ENCODE measurements around the gene SSH3.

Gene SSH3

DNA sequence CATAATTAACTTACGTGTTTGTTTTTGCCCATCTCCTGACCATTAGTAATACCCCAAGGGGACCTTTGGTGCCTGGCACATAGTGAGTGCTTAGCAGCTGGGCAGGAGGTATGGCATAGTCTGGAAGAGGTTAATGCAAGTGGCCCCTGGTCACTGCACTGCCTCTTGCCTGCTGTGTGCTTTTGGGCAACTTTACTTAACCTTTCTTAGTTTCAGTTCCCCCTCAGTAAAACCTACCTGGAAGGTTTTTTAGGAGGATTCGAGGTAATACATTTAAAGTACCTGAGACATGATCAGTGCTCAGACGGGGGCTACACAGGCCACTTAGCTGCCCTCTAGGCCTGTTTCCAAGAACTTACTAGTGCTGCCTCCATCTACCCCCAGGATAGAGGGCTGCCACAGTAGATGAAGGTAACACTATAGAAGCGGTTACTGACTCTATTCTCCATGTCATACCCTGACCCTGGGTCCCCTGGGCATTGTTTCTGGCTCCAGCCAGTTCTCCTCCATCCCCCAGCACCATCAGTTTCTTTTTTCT, 46.7 kb downstream of the SSH3 start:
- Histone ChIP-seq H3K27ac (ENCODE audit: low read length) (no peak overlapping the region), H3K9me3 (ENCODE audit: insufficient read depth, low read depth, low read length) (no peaks in the 10 kb centered on the region), H3K27me3 (ENCODE audit: insufficient read depth, low read length) (no peaks in the 10 kb centered on the region), H3K4me3 (ENCODE audit: low read length) (no peak overlapping the region), H3K36me3 (ENCODE audit: insufficient read depth, low read depth, low read length) (no peaks in the 10 kb centered on the region), H3K9ac (ENCODE audit: low read depth, low read length) (no peak overlapping the region), H3K4me1 (ENCODE audit: insufficient read depth, low read length) (peaks cover 12% of the 10 kb centered on the region; the same call in 1 of the 2 replicates)

DNA sequence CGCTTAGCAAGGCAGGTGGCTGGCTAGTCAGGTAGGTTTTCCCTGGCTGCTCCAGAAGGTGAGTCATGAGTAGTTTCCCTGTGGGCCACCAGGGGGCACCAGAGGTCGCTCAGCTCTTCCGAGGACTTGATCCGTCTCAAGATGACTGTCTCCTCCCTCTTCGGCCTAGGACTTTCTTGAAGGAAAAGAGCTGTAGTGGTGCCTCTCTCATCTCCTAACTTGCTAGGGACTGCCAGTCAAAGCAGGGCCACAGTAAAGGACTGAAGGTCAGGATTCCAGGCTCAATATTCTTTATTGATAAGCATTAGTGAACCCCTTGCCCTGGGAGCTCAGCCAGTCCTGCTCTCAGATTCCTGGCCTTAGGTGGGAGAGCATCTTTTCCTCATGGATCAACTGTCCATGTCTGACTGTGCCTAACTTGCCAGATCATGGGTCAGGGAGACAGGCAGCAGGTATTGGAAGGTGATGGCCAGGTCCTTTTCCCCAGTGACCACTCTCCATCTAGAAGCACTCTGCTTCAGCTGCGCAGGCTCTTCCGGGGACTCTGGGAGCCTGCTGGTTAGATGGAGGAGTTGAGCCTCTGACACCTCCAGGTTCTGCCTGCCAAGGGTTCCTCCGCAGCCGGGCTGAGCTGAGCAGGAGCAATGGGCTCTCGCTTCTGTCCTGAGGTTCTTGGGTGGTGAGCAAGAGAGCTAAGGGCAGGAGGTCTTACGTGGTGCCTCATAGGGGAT, 48.1 kb downstream of the SSH3 start:
- peaks cover 10% of the 10 kb centered on the region; the same call in 1 of the 2 replicates for H3K4me1 ChIP-seq (ENCODE audit: insufficient read depth, low read length)
- no peak overlapping the region for H3K9ac ChIP-seq (ENCODE audit: low read depth, low read length)
- no peaks in the 10 kb centered on the region for H3K9me3 ChIP-seq (ENCODE audit: insufficient read depth, low read depth, low read length)
- no peaks in the 10 kb centered on the region; the same call in 1 of the 2 replicates for H3K27me3 ChIP-seq (ENCODE audit: insufficient read depth, low read length)
- H3K4me3 ChIP-seq (ENCODE audit: low read length): no peak overlapping the region
- H3K36me3 ChIP-seq (ENCODE audit: insufficient read depth, low read depth, low read length): no peaks in the 10 kb centered on the region
- no peak overlapping the region for H3K27ac ChIP-seq (ENCODE audit: low read length)

DNA sequence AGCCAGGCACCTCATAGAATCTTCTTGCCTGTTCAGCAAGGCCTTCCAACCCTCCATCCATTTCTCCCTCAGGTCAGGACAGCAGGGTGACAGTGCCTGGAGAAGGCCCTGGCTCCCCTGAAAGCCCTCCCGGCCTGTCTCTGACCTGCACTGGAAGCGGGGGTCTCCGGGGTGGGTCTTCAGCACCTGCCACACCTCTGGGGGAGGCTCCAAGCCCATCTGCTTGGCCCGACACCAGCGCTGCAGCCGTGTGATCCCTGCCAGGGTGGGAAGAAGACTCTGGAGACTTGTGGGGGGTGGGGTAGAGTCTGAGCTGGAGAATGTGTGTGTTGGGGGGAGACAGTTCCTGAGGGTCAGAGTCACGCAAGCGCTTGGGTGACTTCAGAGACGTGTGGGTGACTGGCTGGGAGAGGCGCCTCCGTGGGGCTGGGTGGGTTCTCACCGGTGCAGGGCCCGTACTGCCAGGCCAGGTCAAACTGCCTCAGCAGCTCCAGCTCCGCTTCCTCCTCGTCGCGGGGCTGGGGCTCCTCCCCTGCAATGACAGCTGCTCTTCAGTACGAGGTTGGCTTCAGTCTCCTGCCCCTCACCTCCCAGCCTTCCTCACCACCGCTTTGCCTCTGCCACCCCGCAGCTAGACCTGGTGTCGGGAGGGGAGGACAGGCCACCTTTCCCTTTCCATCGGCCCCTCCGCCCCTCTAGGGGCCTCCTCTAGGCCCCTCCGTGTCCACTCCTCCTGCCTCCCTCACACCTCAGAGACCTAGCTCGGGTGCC, 49.4 kb downstream of the SSH3 start:
- peak overlapping the region; percentile 85 for H3K4me3 ChIP-seq (ENCODE audit: low read length)
- H3K9ac ChIP-seq (ENCODE audit: low read depth, low read length): peak overlapping the region; percentile 79; the same call in 1 of the 2 replicates
- no peaks in the 10 kb centered on the region for H3K36me3 ChIP-seq (ENCODE audit: insufficient read depth, low read depth, low read length)
- peak overlapping the region; percentile 80 for H3K27ac ChIP-seq (ENCODE audit: low read length)
- peaks cover 13% of the 10 kb centered on the region; the same call in 1 of the 2 replicates for H3K4me1 ChIP-seq (ENCODE audit: insufficient read depth, low read length)
- H3K27me3 ChIP-seq (ENCODE audit: insufficient read depth, low read length): no peaks in the 10 kb centered on the region; the same call in 1 of the 2 replicates
- H3K9me3 ChIP-seq (ENCODE audit: insufficient read depth, low read depth, low read length): no peaks in the 10 kb centered on the region

DNA sequence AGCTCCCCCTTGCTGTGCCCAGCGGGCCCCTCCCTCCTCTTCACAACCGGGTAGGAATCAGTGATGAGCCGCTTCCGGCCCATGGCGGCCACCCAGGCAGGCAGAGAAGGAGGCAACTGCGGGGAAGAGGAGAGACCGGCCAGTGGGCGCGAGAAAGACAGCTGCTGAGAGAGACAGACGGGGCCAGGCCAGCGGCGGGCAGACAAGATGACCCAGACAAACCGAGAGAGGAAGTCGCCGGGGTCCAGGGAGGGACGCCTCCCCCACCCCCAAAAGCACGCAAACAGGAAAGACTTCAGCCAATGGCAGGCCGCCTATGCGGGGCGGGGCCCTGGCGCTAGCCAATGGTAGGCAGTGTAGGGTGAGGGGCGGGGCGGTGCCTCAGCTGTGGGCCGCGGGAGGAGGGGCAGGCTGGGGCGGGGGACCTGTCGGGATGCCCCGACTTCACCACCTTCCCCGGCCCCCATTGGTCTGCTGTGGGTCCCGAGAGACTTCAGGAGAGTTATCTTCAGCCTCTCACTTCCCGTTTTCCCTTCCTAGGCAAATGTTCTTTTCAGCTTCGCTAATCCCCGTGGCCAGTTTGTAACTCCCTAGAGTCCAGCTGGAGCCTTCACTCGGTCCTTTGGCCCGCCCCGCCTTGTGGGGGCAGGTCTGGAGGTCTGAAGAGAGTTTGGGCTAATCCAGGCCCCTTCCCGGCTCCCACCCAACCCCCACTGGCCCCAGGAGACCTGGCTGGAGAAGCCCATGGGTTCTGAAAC, 50.2 kb downstream of the SSH3 start, which contains the start of gene POLD4:
Gene POLD4 (minus strand): TSS at position 230 of the 758 bp plus-strand sequence. CDS start 147 bp downstream, at position 83.
- Histone ChIP-seq H3K27ac (ENCODE audit: low read length) (peak within 1 kb of the TSS; percentile 80), H3K9me3 (ENCODE audit: insufficient read depth, low read depth, low read length) (no peaks in the 10 kb centered on the region), H3K27me3 (ENCODE audit: insufficient read depth, low read length) (peaks cover 3% of the 10 kb centered on the region; the same call in 1 of the 2 replicates), H3K4me1 (ENCODE audit: insufficient read depth, low read length) (peaks cover 13% of the 10 kb centered on the region; the same call in 1 of the 2 replicates), H3K4me3 (ENCODE audit: low read length) (peak within 1 kb of the TSS; percentile 85), H3K36me3 (ENCODE audit: insufficient read depth, low read depth, low read length) (no peaks in the 10 kb centered on the region), H3K9ac (ENCODE audit: low read depth, low read length) (peak within 1 kb of the TSS; percentile 79; the same call in 1 of the 2 replicates)

DNA sequence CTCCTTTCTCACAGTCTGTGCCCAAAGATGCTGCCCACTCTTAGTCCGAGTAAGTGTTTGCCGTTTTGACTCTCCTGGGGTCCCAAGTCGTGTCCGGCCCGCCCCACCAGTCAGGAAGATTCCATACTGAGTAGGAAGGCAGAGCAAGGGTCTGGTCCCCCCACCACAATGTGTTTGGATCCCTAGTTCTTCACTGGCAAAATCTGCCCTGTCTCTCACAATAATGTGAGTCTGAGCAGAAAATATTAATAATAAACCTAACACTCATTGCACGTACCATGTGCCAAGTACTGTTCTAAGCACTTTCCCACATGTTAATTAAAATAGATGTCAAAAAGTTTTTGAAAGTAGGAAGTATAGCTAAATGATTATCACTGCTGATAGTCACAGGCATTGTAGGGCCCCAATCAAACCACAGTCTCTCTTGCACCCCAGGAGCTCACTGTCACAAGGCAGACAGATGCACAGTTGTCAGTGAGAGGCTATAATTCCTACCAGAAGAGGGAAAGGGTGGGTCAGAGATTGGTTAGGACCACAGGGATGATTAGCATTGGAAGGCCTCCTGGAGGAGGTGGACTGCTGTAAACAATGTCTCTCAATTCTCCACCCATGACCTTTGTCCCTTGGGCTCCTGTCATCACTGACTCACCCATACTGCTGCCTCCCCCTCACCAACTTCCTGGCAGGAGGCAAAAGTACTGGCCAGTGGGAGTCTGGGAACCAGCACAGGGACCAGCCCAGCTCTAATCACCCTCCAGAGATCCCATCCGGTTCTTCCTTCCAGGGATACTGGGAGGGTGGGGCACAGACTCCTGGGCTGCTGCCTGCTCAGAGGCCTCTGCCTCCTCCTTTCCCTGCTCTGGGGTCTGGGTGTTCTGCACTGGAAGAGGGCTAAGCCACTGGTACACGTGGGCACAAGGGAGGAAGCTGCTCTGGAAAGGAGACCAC, 51.0 kb downstream of the SSH3 start:
- no peaks in the 10 kb centered on the region for H3K36me3 ChIP-seq (ENCODE audit: insufficient read depth, low read depth, low read length)
- H3K4me1 ChIP-seq (ENCODE audit: insufficient read depth, low read length): peaks cover 13% of the 10 kb centered on the region; the same call in 1 of the 2 replicates
- H3K9me3 ChIP-seq (ENCODE audit: insufficient read depth, low read depth, low read length): no peaks in the 10 kb centered on the region
- peak overlapping the region; percentile 85; the same call in 1 of the 2 replicates for H3K4me3 ChIP-seq (ENCODE audit: low read length)
- peaks cover 3% of the 10 kb centered on the region; the same call in 1 of the 2 replicates for H3K27me3 ChIP-seq (ENCODE audit: insufficient read depth, low read length)
- H3K9ac ChIP-seq (ENCODE audit: low read depth, low read length): peak overlapping the region; percentile 68; the same call in 1 of the 2 replicates
- peak overlapping the region; percentile 6 for H3K27ac ChIP-seq (ENCODE audit: low read length)

DNA sequence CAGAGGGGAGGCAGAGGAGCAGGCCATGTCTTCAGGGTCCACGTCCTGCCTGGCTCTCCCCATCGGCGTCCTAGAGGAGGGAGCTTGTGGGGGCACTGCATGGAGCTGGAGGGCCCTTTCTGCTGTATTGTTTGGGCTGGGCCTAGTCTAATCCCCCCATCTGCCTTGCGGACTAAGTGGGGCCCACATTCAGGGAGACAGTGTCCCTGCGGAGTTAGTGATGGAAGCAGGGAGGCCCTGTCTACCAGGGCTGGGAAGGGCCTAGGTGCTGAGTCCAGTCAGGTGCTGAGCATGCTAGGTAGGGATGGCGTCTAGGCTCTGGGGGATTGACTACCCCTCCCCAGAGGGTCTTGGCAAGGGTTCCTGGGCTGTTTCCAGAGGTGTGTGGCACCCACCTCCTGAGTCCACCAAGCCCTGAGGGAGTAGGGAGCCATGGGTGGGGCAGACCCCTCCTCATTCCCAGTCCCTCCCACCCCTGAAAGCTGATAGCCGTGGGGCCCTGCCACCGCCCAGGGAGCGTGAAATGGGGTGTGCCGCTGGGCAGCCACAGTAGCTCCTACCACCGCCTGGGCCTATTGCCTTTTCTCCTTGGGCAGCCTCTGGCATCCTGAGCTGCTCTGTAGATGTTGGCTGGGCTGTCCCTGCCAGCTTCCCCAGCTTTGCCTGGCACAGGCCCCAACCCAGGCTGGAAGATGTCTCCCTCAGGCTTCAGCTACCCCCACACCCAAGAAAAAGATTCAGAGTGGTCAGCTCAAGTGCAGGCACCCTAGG, 51.9 kb downstream of the SSH3 start:
- H3K4me3 ChIP-seq (ENCODE audit: low read length): no peak overlapping the region
- H3K36me3 ChIP-seq (ENCODE audit: insufficient read depth, low read depth, low read length): no peaks in the 10 kb centered on the region
- H3K27me3 ChIP-seq (ENCODE audit: insufficient read depth, low read length): peaks cover 3% of the 10 kb centered on the region; the same call in 1 of the 2 replicates
- H3K9ac ChIP-seq (ENCODE audit: low read depth, low read length): no peak overlapping the region
- H3K27ac ChIP-seq (ENCODE audit: low read length): no peak overlapping the region
- H3K4me1 ChIP-seq (ENCODE audit: insufficient read depth, low read length): peaks cover 13% of the 10 kb centered on the region; the same call in 1 of the 2 replicates
- H3K9me3 ChIP-seq (ENCODE audit: insufficient read depth, low read depth, low read length): no peaks in the 10 kb centered on the region

DNA sequence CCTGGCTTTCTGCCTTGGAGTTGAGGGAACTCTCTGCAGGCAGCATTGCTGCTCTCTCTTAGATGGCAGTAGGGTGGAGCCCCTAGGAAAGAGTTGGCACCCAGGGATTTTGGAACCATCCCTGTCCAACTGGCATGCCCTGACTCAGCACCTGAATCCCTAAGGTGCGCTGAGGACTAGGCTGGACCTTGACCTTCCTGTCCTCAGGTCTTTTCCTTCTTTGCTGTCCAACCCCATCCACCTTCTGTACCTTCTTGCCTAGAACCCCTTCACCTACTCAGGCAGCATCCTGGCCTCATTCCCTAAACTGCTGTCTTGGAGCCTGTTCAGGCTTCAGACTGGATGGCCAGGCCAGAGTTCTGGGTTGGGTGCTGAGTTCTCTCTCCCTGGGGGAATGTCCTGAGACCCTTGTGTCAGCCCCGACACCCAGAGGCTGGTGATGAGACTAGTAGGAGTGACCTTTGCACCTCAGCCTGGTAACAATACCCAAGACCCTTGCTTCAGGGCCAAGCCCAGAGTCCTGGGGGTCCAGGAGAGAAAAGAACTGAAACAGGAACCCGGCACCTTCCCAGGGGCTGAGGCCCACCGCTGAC, 52.6 kb downstream of the SSH3 start:
- H3K36me3 ChIP-seq (ENCODE audit: insufficient read depth, low read depth, low read length): no peaks in the 10 kb centered on the region
- peaks cover 13% of the 10 kb centered on the region; the same call in 1 of the 2 replicates for H3K4me1 ChIP-seq (ENCODE audit: insufficient read depth, low read length)
- peaks cover 3% of the 10 kb centered on the region; the same call in 1 of the 2 replicates for H3K27me3 ChIP-seq (ENCODE audit: insufficient read depth, low read length)
- no peaks in the 10 kb centered on the region for H3K9me3 ChIP-seq (ENCODE audit: insufficient read depth, low read depth, low read length)
- H3K9ac ChIP-seq (ENCODE audit: low read depth, low read length): no peak overlapping the region
- H3K27ac ChIP-seq (ENCODE audit: low read length): no peak overlapping the region
- H3K4me3 ChIP-seq (ENCODE audit: low read length): no peak overlapping the region

DNA sequence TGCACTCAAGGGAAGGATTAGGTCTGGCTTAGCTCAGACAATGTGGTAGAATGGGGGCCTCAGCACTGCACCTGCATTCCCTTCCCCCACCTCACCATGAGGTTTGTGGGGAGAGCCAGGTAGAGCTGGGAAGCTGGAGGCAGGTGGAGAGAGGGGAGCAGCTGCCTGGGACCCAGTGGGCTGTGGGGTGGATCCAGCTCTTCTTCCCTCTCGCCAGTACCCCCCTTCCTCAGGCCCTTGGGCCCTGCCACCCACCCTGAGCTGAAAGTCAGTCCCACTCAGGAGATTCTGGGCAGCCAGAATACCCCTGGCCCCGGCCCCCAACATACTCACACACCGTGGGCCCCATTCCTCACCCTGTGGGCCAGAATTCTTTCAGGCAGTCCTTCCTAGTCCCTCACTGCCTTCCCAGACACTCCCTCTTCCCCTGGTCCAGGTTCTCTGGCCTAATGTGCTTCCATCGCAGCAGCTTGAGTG, 53.1 kb downstream of the SSH3 start:
- Histone ChIP-seq H3K36me3 (ENCODE audit: insufficient read depth, low read depth, low read length) (no peaks in the 10 kb centered on the region), H3K4me3 (ENCODE audit: low read length) (no peak overlapping the region), H3K27ac (ENCODE audit: low read length) (no peak overlapping the region), H3K27me3 (ENCODE audit: insufficient read depth, low read length) (peaks cover 3% of the 10 kb centered on the region; the same call in 1 of the 2 replicates), H3K9me3 (ENCODE audit: insufficient read depth, low read depth, low read length) (no peaks in the 10 kb centered on the region), H3K4me1 (ENCODE audit: insufficient read depth, low read length) (peaks cover 13% of the 10 kb centered on the region; the same call in 1 of the 2 replicates), H3K9ac (ENCODE audit: low read depth, low read length) (no peak overlapping the region; the same call in 1 of the 2 replicates)

DNA sequence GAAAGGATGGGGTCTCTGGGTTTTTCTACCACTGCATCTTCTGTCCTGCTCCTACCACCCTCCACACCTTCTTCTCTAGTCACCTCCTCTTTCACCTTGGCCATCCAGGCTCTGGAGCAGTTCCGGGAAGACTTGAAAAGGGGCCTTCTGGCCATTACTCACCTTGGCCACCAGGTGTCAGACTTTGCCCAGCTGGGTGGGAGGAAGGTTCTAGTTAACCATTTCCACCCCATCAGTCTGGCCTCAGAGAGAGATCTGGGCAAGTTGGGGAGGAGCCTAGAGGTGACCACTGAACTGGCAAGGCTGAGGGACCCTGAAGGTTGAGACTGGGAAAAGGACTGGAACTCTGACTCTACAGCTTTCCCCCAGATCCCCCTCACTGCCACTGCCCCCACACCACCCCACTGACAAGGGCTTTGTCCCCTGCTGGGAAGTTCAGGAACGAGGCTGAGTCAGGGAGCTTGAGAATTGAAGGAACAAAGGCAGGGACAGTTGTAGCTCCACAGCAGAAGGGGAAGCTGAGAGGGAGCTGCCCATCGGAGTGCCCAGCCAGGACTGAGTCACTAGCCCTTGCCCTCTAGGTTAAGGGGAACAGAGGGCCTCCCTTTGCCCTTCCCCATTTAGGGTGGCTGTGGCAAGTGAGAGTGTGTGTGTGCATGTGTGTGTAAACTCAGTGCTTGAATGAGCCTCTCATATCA, 53.7 kb downstream of the SSH3 start:
- H3K27ac ChIP-seq (ENCODE audit: low read length): no peak overlapping the region
- no peaks in the 10 kb centered on the region for H3K9me3 ChIP-seq (ENCODE audit: insufficient read depth, low read depth, low read length)
- H3K36me3 ChIP-seq (ENCODE audit: insufficient read depth, low read depth, low read length): no peaks in the 10 kb centered on the region
- peaks cover 8% of the 10 kb centered on the region; the same call in 1 of the 2 replicates for H3K27me3 ChIP-seq (ENCODE audit: insufficient read depth, low read length)
- no peak overlapping the region for H3K4me3 ChIP-seq (ENCODE audit: low read length)
- H3K9ac ChIP-seq (ENCODE audit: low read depth, low read length): peak overlapping the region; percentile 35; the same call in 1 of the 2 replicates
- peaks cover 13% of the 10 kb centered on the region; the same call in 1 of the 2 replicates for H3K4me1 ChIP-seq (ENCODE audit: insufficient read depth, low read length)

Data from iPS-20b (cell line).